Activated naive CD4-positive, alpha-beta T cell treated with anti-CD3 and anti-CD28 coated beads, Interleukin-2, amount 50 U/mL, for 24 hours (primary cell): Measurements from ENCODE around the gene RECK.
"Not testable (repeated sequence)": the region's sequence is repeated elsewhere in the genome, so short reads cannot be mapped to it uniquely, and the experiment has no call there.

ENCODE experiments used
- H3K27ac Mint-ChIP-seq: one replicate; pipeline ENCODE4 v1.8.0; 2021; ENCODE audit warnings: mild to moderate bottlenecking, mixed read lengths
- H3K27me3 Mint-ChIP-seq: one replicate; pipeline ENCODE4 v1.8.0; 2021; ENCODE audit warnings: mixed read lengths
- H3K36me3 Mint-ChIP-seq: one replicate; pipeline ENCODE4 v1.8.0; 2021; ENCODE audit warnings: mixed read lengths
- H3K4me1 Mint-ChIP-seq: one replicate; pipeline ENCODE4 v1.8.0; 2021; ENCODE audit warnings: mixed read lengths
- H3K4me3 Mint-ChIP-seq: one replicate; pipeline ENCODE4 v1.8.0; 2021; ENCODE audit warnings: mild to moderate bottlenecking, mixed read lengths
- H3K9me3 Mint-ChIP-seq: one replicate; pipeline ENCODE4 v1.8.0; 2021; ENCODE audit warnings: mixed read lengths

The RECK gene

GRCh38 chr9:36036780-36037548, at the start of gene RECK:
Gene RECK, plus strand, starts transcription at chr9:36036913. Its CDS starts 86 bp downstream, at chr9:36036999.
- no peaks in the 10 kb centered on the region for H3K27me3 Mint-ChIP-seq
- H3K4me1 Mint-ChIP-seq: peaks cover 46% of the 10 kb centered on the region
- peak within 1 kb of the TSS; percentile 94 for H3K4me3 Mint-ChIP-seq
- no peaks in the 10 kb centered on the region for H3K36me3 Mint-ChIP-seq
- no peaks in the 10 kb centered on the region for H3K9me3 Mint-ChIP-seq
- peak within 1 kb of the TSS; percentile 98 for H3K27ac Mint-ChIP-seq

- H3K27ac Mint-ChIP-seq: no peak overlapping the region
- no peaks in the 10 kb centered on the region for H3K4me1 Mint-ChIP-seq
- H3K9me3 Mint-ChIP-seq: no peaks in the 10 kb centered on the region
- H3K36me3 Mint-ChIP-seq: no peaks in the 10 kb centered on the region
- no peak overlapping the region for H3K4me3 Mint-ChIP-seq
- peaks cover 3% of the 10 kb centered on the region for H3K27me3 Mint-ChIP-seq
Measured at GRCh38 chr9:35990155-35990554, 46.6 kb upstream of the RECK start.

GRCh38 chr9:35993136-35993535, 43.6 kb upstream of the RECK start:
- not testable (repeated sequence) for H3K9me3 Mint-ChIP-seq, H3K27ac Mint-ChIP-seq, H3K4me3 Mint-ChIP-seq, H3K36me3 Mint-ChIP-seq, H3K4me1 Mint-ChIP-seq, H3K27me3 Mint-ChIP-seq

GRCh38 chr9:35993976-35994720, 42.6 kb upstream of the RECK start:
- Mint-ChIP-seq H3K4me3 (no peak overlapping the region), H3K4me1 (no peaks in the 10 kb centered on the region), H3K27ac (no peak overlapping the region), H3K27me3 (peaks cover 3% of the 10 kb centered on the region), H3K9me3 (no peaks in the 10 kb centered on the region), H3K36me3 (peaks cover 3% of the 10 kb centered on the region)

GRCh38 chr9:35994959-35995358, 41.8 kb upstream of the RECK start:
- peaks cover 3% of the 10 kb centered on the region for H3K36me3 Mint-ChIP-seq
- H3K27me3 Mint-ChIP-seq: peaks cover 5% of the 10 kb centered on the region
- no peaks in the 10 kb centered on the region for H3K9me3 Mint-ChIP-seq
- H3K27ac Mint-ChIP-seq: no peak overlapping the region
- no peaks in the 10 kb centered on the region for H3K4me1 Mint-ChIP-seq
- no peak overlapping the region for H3K4me3 Mint-ChIP-seq

- Mint-ChIP-seq H3K9me3 (no peaks in the 10 kb centered on the region), H3K36me3 (peaks cover 3% of the 10 kb centered on the region), H3K27ac (no peak overlapping the region), H3K4me1 (no peaks in the 10 kb centered on the region), H3K27me3 (peaks cover 7% of the 10 kb centered on the region), H3K4me3 (no peak overlapping the region)
Measured at GRCh38 chr9:35996358-35996970, 40.2 kb upstream of the RECK start.

GRCh38 chr9:35997016-35997415, 39.7 kb upstream of the RECK start:
- H3K4me1 Mint-ChIP-seq, H3K36me3 Mint-ChIP-seq, H3K27ac Mint-ChIP-seq, H3K27me3 Mint-ChIP-seq, H3K9me3 Mint-ChIP-seq, H3K4me3 Mint-ChIP-seq: not testable (repeated sequence)

GRCh38 chr9:35998333-35998732, 38.4 kb upstream of the RECK start:
- Mint-ChIP-seq H3K4me1 (no peaks in the 10 kb centered on the region), H3K27me3 (peaks cover 7% of the 10 kb centered on the region), H3K27ac (no peak overlapping the region), H3K9me3 (no peaks in the 10 kb centered on the region), H3K4me3 (no peak overlapping the region), H3K36me3 (peaks cover 3% of the 10 kb centered on the region)

GRCh38 chr9:36005891-36006290, 30.8 kb upstream of the RECK start:
- no peak overlapping the region for H3K4me3 Mint-ChIP-seq
- peaks cover 21% of the 10 kb centered on the region for H3K4me1 Mint-ChIP-seq
- H3K27ac Mint-ChIP-seq: no peak overlapping the region
- peaks cover 2% of the 10 kb centered on the region for H3K27me3 Mint-ChIP-seq
- H3K9me3 Mint-ChIP-seq: peaks cover 9% of the 10 kb centered on the region
- peaks cover 5% of the 10 kb centered on the region for H3K36me3 Mint-ChIP-seq

GRCh38 chr9:36006549-36007315, 30.0 kb upstream of the RECK start:
- Mint-ChIP-seq H3K27me3 (peaks cover 2% of the 10 kb centered on the region), H3K4me1 (peaks cover 21% of the 10 kb centered on the region), H3K9me3 (peaks cover 9% of the 10 kb centered on the region), H3K36me3 (peaks cover 5% of the 10 kb centered on the region), H3K4me3 (no peak overlapping the region), H3K27ac (no peak overlapping the region)

- H3K4me1 Mint-ChIP-seq: peaks cover 21% of the 10 kb centered on the region
- no peak overlapping the region for H3K27ac Mint-ChIP-seq
- H3K27me3 Mint-ChIP-seq: peaks cover 2% of the 10 kb centered on the region
- H3K9me3 Mint-ChIP-seq: peaks cover 9% of the 10 kb centered on the region
- no peak overlapping the region for H3K4me3 Mint-ChIP-seq
- H3K36me3 Mint-ChIP-seq: peaks cover 5% of the 10 kb centered on the region
Measured at GRCh38 chr9:36007316-36007708, 29.4 kb upstream of the RECK start.

- H3K9me3 Mint-ChIP-seq: peaks cover 9% of the 10 kb centered on the region
- peaks cover 5% of the 10 kb centered on the region for H3K36me3 Mint-ChIP-seq
- H3K27me3 Mint-ChIP-seq: peaks cover 2% of the 10 kb centered on the region
- peaks cover 21% of the 10 kb centered on the region for H3K4me1 Mint-ChIP-seq
- H3K4me3 Mint-ChIP-seq: no peak overlapping the region
- no peak overlapping the region for H3K27ac Mint-ChIP-seq
Measured at GRCh38 chr9:36007852-36008251, 28.9 kb upstream of the RECK start.

GRCh38 chr9:36008774-36009300, 27.9 kb upstream of the RECK start:
- H3K27me3 Mint-ChIP-seq: peaks cover 2% of the 10 kb centered on the region
- no peak overlapping the region for H3K27ac Mint-ChIP-seq
- no peak overlapping the region for H3K4me3 Mint-ChIP-seq
- peaks cover 21% of the 10 kb centered on the region for H3K4me1 Mint-ChIP-seq
- peaks cover 5% of the 10 kb centered on the region for H3K36me3 Mint-ChIP-seq
- H3K9me3 Mint-ChIP-seq: peaks cover 9% of the 10 kb centered on the region

GRCh38 chr9:36011379-36011778, 25.3 kb upstream of the RECK start:
- H3K4me1 Mint-ChIP-seq: peaks cover 21% of the 10 kb centered on the region
- no peak overlapping the region for H3K4me3 Mint-ChIP-seq
- no peaks in the 10 kb centered on the region for H3K9me3 Mint-ChIP-seq
- H3K27me3 Mint-ChIP-seq: no peaks in the 10 kb centered on the region
- H3K36me3 Mint-ChIP-seq: no peaks in the 10 kb centered on the region
- no peak overlapping the region for H3K27ac Mint-ChIP-seq

GRCh38 chr9:36017278-36017677, 19.4 kb upstream of the RECK start:
- Mint-ChIP-seq H3K27me3 (no peaks in the 10 kb centered on the region), H3K4me3 (no peak overlapping the region), H3K36me3 (no peaks in the 10 kb centered on the region), H3K9me3 (no peaks in the 10 kb centered on the region), H3K4me1 (no peaks in the 10 kb centered on the region), H3K27ac (no peak overlapping the region)
